GM12874 (cell line): ENCODE measurements around the gene PERCC1.

Experiments used
- TF ChIP-seq, protein P1 (sequence below): IDR thresholded peaks from 2 replicates; pipeline ENCODE4 v1.5.1; 2011; ENCODE audit warnings: low read depth, mild to moderate bottlenecking, control low read depth, low read length, moderate library complexity; ENCODE audit not compliant: insufficient read depth

The PERCC1 gene

DNA sequence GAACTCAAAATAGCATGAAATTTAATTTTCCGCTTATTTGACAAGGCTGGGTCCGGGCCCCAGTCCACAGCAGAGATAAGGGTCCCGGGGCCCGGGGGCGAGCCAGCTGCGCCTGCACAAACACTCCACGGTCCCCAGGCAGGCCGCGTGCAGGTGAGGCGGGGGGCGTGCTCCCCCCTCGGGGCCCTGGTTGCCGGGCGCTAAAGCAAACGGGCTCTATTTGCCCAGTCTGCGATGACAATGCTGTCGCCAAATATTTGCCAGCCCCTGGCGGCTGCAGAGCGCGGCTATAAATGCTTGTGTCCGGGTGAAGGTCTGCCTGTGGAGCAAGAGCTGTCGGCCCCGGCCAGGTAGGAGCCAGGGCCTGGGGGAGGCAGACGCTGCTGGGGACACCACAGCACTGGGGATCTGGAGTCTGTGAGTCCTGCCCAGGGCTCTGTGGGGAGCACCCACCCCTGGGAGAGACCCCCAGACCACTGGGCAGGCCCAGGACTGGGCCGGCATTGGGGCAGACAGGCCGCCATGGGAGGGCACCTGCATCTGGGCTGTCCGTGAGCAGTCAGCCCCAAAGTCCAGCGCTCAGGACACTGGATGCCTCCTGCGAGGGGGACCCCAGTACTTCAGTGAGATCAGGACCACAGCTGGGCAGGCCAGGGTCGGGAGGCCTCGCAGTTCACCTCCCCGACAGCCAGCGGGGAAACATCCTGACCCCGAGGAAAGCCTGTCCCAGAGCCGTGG lies at the start of gene PERCC1:
Gene PERCC1 (plus strand): TSS at position 320 of the 738 bp plus-strand sequence. CDS start 1,516 bp downstream, outside the sequence.
- TF ChIP-seq, protein P1, sequence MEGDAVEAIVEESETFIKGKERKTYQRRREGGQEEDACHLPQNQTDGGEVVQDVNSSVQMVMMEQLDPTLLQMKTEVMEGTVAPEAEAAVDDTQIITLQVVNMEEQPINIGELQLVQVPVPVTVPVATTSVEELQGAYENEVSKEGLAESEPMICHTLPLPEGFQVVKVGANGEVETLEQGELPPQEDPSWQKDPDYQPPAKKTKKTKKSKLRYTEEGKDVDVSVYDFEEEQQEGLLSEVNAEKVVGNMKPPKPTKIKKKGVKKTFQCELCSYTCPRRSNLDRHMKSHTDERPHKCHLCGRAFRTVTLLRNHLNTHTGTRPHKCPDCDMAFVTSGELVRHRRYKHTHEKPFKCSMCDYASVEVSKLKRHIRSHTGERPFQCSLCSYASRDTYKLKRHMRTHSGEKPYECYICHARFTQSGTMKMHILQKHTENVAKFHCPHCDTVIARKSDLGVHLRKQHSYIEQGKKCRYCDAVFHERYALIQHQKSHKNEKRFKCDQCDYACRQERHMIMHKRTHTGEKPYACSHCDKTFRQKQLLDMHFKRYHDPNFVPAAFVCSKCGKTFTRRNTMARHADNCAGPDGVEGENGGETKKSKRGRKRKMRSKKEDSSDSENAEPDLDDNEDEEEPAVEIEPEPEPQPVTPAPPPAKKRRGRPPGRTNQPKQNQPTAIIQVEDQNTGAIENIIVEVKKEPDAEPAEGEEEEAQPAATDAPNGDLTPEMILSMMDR, result no peak

GRCh38 chr16:1381612-1382406 lies 49.1 kb upstream of the PERCC1 start:
- TF ChIP-seq, protein P1, result no peak

DNA sequence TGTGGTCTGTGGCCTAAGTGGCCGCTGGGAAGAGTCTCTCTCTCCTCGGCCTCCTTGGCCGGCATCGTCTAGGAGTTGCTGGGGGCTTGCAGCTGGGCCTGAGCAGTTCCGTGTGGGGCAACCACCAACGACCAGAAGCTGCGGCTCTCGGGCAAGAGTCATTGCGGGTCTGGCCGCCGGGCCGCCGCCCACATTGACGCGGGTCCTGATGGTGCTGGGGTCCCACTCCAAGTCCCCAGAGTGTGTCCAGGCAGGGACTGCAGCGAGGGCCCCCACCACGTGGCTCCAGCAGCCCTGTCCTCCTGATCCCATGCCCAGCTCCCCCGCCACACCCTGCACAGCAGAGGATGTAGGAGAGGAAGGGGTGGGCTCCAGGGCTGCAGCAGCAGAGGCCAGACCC lies 47.3 kb upstream of the PERCC1 start:
- TF ChIP-seq, protein P1, result no peak

DNA sequence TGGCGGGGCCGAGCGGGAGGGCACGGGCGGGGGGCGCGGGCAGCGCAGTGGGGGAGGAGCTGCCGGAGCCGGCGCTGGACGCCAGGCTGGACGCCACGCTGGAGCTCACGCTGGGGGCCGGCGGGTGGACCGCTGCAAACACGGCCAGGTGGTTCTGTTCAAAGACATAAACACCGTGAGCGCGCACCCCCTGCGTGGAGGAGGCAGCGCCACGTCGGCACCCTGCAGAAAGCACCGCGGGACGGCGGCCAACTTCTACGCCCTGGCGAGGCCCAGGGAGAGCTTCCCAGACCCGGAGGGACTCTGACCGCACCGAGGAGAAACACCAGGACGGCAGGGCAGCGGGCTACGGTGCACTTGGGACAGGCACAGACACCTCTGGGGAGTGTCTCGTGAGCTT lies 45.6 kb upstream of the PERCC1 start:
- TF ChIP-seq, protein P1, result no peak

DNA sequence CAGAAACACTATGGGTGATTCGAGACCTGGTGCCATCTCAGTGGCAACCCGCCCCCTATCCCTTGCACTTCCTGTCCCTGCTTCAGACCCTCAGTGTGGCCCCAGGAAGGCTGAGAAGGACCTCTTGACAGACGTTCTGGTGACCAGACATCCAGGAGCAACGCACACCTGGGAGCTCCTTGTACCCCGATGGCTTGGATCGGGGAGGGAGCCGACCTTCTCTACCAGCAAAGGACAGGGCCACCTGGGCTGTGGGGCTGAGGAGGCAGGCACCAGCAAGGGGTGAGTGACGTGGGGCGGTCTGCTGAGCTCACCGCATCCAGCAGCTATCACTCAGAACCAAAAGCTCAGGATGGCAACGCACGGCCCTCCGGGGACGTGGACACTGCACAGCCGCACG lies 43.5 kb upstream of the PERCC1 start:
- TF ChIP-seq, protein P1, result no peak

GRCh38 chr16:1389762-1390161 lies 41.1 kb upstream of the PERCC1 start:
- TF ChIP-seq, protein P1, result no peak

GRCh38 chr16:1390239-1390779 lies 40.6 kb upstream of the PERCC1 start:
- TF ChIP-seq, protein P1, result no peak
